Coronary artery (tissue), 2 donors: Measurements from ENCODE around the gene VTA1.

Source experiments
- DNase-seq: peaks from one replicate; pipeline ENCODE4 v3.0.0-alpha.2; 2017; ENCODE audit warnings: low spot score
- H3K27ac ChIP-seq, 2 donors: fragments of 200-600 bp; sonication (generic); one replicate each; pipeline ENCODE4 v1.5.1; 2016 to 2019
- H3K4me3 ChIP-seq: fragments of 200-600 bp; sonication (generic); 2 replicates; pipeline ENCODE4 v1.5.1; 2016; ENCODE audit warnings: mild to moderate bottlenecking, moderate library complexity
- CTCF ChIP-seq: fragments of 200-600 bp; sonication (generic); IDR thresholded peaks from one replicate; pipeline ENCODE4 v1.5.1; 2019; ENCODE audit warnings: antibody characterized with exemption

Gene VTA1

GRCh38 chr6:142200846-142201628, 54.0 kb downstream of the VTA1 start:
- no peak overlapping the region for H3K4me3 ChIP-seq
- no peak overlapping the region for H3K27ac ChIP-seq
- no peak for DNase-seq
- no peak for TF ChIP-seq CTCF

- no peak for DNase-seq
Observed at GRCh38 chr6:142207265-142207877, 60.3 kb downstream of the VTA1 start.

GRCh38 chr6:142210606-142211005, 63.5 kb downstream of the VTA1 start:
- TF ChIP-seq CTCF: no peak
- no peak overlapping the region for H3K27ac ChIP-seq
- no peak for DNase-seq
- no peak overlapping the region for H3K4me3 ChIP-seq

More at GRCh38 chr6:142207265-142207877, 60.3 kb downstream of the VTA1 start:
- Histone ChIP-seq H3K27ac (no peak overlapping the region), H3K4me3 (no peak overlapping the region)
- TF ChIP-seq CTCF: peak; percentile 24

GRCh38 chr6:142213402-142213801, 66.3 kb downstream of the VTA1 start:
- Histone ChIP-seq H3K27ac (no peak overlapping the region), H3K4me3 (no peak overlapping the region)
- DNase-seq: no peak
- no peak for TF ChIP-seq CTCF

- no peak for DNase-seq
- H3K4me3 ChIP-seq: no peak overlapping the region
- H3K27ac ChIP-seq: no peak overlapping the region
- no peak for TF ChIP-seq CTCF
Observed at GRCh38 chr6:142218446-142218845, 71.4 kb downstream of the VTA1 start.

- no peak for TF ChIP-seq CTCF
- H3K27ac ChIP-seq: no peak overlapping the region
- no peak for DNase-seq
- H3K4me3 ChIP-seq: no peak overlapping the region
Observed at GRCh38 chr6:142222022-142222421, 75.0 kb downstream of the VTA1 start.

GRCh38 chr6:142223938-142224337, 76.9 kb downstream of the VTA1 start:
- no peak overlapping the region for H3K4me3 ChIP-seq
- no peak overlapping the region for H3K27ac ChIP-seq
- DNase-seq: no peak
- TF ChIP-seq CTCF: no peak
